Measurements from ENCODE around the gene CA5A. TPM values are rescaled to one million over a fixed set of nuclear protein-coding genes. Genes with fewer than 3 reads are reported as not detected.
A peak's percentile ranks its signal among the peaks of the same experiment; 100 is the strongest.

CA5A gene
- total RNA-seq, 2 experiments from 2014 or later, result not detected

DNA sequence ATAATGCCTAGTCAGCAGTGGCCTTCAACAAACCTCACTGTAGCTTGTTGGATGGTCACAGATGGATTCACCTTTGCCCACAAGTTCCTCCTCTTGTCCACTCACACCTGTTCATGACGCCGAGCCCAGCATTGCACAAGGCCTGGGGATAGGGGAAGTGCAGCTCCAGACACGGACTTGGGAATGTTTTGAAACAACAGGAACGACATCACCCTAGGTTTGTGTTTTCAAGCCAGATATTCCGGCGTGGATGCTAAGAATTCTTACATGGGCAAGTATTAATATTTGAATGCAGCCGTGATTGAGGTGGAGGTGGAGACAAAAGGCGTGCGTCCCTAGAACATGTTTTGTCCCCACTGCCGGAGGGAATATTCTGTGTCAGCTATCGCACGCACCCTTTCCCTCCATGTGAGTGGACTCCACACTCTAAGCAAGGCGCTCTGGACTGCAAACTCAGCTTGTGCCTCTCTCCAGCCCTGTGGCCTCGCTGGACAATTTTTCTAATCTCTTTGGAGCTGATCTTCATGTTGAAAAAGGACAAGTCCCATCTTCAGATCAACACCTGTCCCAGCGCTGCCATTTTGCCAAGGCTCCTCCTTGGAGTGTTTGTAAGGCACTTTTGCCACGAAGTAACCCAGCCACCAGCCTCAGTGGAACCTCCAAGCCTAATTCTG, 12.9 kb upstream of the CA5A start:
- Mint-ChIP-seq H3K36me3 (ENCODE audit: low read depth) (peaks cover 24% of the 10 kb centered on the region), H3K4me1 (ENCODE audit: low read depth) (peaks cover 31% of the 10 kb centered on the region), H3K27me3 (no peaks in the 10 kb centered on the region), H3K4me3 (peak overlapping the region; percentile 65), H3K9me3 (no peaks in the 10 kb centered on the region), H3K27ac (no peak overlapping the region)
- intact Hi-C loops (cut with DNase I, micrococcal nuclease), result no loop called here
- no peaks in the 10 kb centered on the region for H3K27me3 ChIP-seq (ENCODE audit: control insufficient read depth in 1 of 2, insufficient read depth in 2 of 2, low read length in 2 of 2)
- no peak for ATAC-seq (ENCODE audit: poor library complexity)
- peaks cover 37% of the 10 kb centered on the region for H3K4me1 ChIP-seq (ENCODE audit: insufficient read depth, low read length)
- no peak overlapping the region for H3K27ac ChIP-seq (ENCODE audit: low read depth in 1 of 2, low read length in 2 of 2)
- H3K4me3 ChIP-seq (ENCODE audit: low read length), result no peak overlapping the region
- H3K9me3 ChIP-seq (ENCODE audit: control insufficient read depth in 1 of 2, insufficient read depth in 1 of 2, low read length in 2 of 2), result no peaks in the 10 kb centered on the region
- ChIA-PET POLR2A (interaction anchor here (1.0 to 2.6 kb wide), 3 partner anchors 14 to 628 kb away, joined by 3 to 13 read pairs (median 5); no protein-coding TSS in a partner anchor), CTCF (no interaction called here)
- no peak for DNase-seq
- TF ChIP-seq, protein P1, sequence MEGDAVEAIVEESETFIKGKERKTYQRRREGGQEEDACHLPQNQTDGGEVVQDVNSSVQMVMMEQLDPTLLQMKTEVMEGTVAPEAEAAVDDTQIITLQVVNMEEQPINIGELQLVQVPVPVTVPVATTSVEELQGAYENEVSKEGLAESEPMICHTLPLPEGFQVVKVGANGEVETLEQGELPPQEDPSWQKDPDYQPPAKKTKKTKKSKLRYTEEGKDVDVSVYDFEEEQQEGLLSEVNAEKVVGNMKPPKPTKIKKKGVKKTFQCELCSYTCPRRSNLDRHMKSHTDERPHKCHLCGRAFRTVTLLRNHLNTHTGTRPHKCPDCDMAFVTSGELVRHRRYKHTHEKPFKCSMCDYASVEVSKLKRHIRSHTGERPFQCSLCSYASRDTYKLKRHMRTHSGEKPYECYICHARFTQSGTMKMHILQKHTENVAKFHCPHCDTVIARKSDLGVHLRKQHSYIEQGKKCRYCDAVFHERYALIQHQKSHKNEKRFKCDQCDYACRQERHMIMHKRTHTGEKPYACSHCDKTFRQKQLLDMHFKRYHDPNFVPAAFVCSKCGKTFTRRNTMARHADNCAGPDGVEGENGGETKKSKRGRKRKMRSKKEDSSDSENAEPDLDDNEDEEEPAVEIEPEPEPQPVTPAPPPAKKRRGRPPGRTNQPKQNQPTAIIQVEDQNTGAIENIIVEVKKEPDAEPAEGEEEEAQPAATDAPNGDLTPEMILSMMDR (IDR thresholded peaks at IDR 0.05), result no peak
- peaks cover 7% of the 10 kb centered on the region for H3K36me3 ChIP-seq (ENCODE audit: insufficient read depth, low read length)

DNA sequence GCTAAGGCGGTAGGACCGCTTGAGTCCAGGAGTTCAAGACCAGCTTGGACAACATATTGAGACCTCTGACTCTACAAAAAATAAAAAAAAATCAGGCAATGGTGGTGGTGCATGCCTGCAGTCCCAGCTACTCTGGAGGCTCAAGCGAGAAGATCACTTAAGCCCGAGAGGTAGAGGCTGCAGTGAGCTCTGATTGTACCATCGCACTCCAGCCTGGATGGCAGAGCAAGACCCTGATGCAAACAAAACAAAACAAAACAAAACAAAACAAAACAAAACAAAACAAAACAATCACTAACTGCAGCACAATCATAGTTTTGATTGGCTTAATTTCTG, 12.4 kb upstream of the CA5A start:
- TF ChIP-seq, protein P1 (IDR thresholded peaks at IDR 0.05), result no peak
- Histone ChIP-seq H3K36me3 (ENCODE audit: insufficient read depth, low read length) (peaks cover 5% of the 10 kb centered on the region), H3K9me3 (ENCODE audit: control insufficient read depth in 1 of 2, insufficient read depth in 1 of 2, low read length in 2 of 2) (no peaks in the 10 kb centered on the region), H3K4me1 (ENCODE audit: insufficient read depth, low read length) (peaks cover 34% of the 10 kb centered on the region), H3K4me3 (ENCODE audit: low read length) (no peak overlapping the region), H3K27me3 (ENCODE audit: control insufficient read depth in 1 of 2, insufficient read depth in 2 of 2, low read length in 2 of 2) (no peaks in the 10 kb centered on the region), H3K27ac (ENCODE audit: low read depth in 1 of 2, low read length in 2 of 2) (no peak overlapping the region)
- Mint-ChIP-seq H3K27ac (no peak overlapping the region), H3K4me1 (ENCODE audit: low read depth) (peaks cover 26% of the 10 kb centered on the region), H3K4me3 (peak overlapping the region; percentile 65), H3K27me3 (no peaks in the 10 kb centered on the region), H3K9me3 (no peaks in the 10 kb centered on the region), H3K36me3 (ENCODE audit: low read depth) (peaks cover 21% of the 10 kb centered on the region)
- CTCF ChIA-PET, result no interaction called here
- POLR2A ChIA-PET, result interaction anchor here (1.0 kb wide), 2 partner anchors 182 to 627 kb away, joined by 3 to 5 read pairs; no protein-coding TSS in a partner anchor
- no peak for DNase-seq
- intact Hi-C loops (cut with DNase I, micrococcal nuclease), result no loop called here
- no peak for ATAC-seq (ENCODE audit: poor library complexity)

DNA sequence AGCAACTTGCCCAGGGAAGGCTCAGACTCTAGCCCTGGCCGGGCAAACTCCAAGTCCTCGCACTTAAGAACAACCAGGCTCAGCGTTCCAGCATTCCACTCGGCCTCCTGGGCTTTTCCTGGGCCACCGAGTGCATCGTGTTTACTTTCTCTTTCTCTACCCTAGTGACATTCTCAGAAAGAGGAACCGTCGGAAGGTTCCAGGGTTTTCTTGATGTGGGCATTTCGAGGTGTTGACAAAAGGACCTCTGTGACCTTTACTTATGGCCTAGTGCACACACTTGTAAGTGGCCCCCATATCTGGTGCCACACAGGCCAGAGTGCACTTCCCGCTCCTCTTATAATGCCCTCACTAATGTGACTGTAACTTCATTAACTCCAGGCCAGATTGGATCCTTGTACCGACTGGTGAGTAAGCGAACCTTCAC, 11.8 kb upstream of the CA5A start:
- H3K4me1 ChIP-seq (ENCODE audit: insufficient read depth, low read length), result peaks cover 28% of the 10 kb centered on the region
- intact Hi-C loops (cut with DNase I, micrococcal nuclease), result no loop called here
- Mint-ChIP-seq H3K27ac (no peak overlapping the region), H3K9me3 (no peaks in the 10 kb centered on the region), H3K4me3 (peak overlapping the region; percentile 39), H3K4me1 (ENCODE audit: low read depth) (peaks cover 20% of the 10 kb centered on the region), H3K36me3 (ENCODE audit: low read depth) (peaks cover 15% of the 10 kb centered on the region), H3K27me3 (no peaks in the 10 kb centered on the region)
- ATAC-seq (ENCODE audit: poor library complexity), result no peak
- no peaks in the 10 kb centered on the region for H3K9me3 ChIP-seq (ENCODE audit: control insufficient read depth in 1 of 2, insufficient read depth in 1 of 2, low read length in 2 of 2)
- TF ChIP-seq, protein P1 (IDR thresholded peaks at IDR 0.05), result no peak
- ChIA-PET POLR2A (no interaction called here), CTCF (interaction anchor here (0.6 kb wide), 1 partner anchor 20 kb away, joined by 3 read pairs; no protein-coding TSS in a partner anchor)
- H3K27me3 ChIP-seq (ENCODE audit: control insufficient read depth in 1 of 2, insufficient read depth in 2 of 2, low read length in 2 of 2), result no peaks in the 10 kb centered on the region
- H3K27ac ChIP-seq (ENCODE audit: low read depth in 1 of 2, low read length in 2 of 2), result no peak overlapping the region
- H3K36me3 ChIP-seq (ENCODE audit: insufficient read depth, low read length), result peaks cover under 1% of the 10 kb centered on the region
- H3K4me3 ChIP-seq (ENCODE audit: low read length), result no peak overlapping the region
- no peak for DNase-seq

Measured in CD4-positive, alpha-beta T cell (primary cell).